ENCODE measurements around the gene HSFX3.
"Not testable (repeated sequence)": the region's sequence is repeated elsewhere in the genome, so short reads cannot be mapped to it uniquely, and the experiment has no call there.

The HSFX3 gene

GRCh38 chrX:149549701-149550100 lies at the start of gene HSFX3:
Gene HSFX3, minus strand, starts transcription at chrX:149549924. Its CDS starts 72 bp downstream, at chrX:149549852.
- not testable (repeated sequence) for FAIRE-seq; DNase-seq (ENCODE audit: low spot score)

GRCh38 chrX:149598603-149599002 lies 48.9 kb upstream of the HSFX3 start:
- DNase-seq (ENCODE audit: low spot score); FAIRE-seq: not testable (repeated sequence)

- DNase-seq (ENCODE audit: low spot score); FAIRE-seq: not testable (repeated sequence)
Observed at GRCh38 chrX:149595943-149596342, 46.2 kb upstream of the HSFX3 start.

GRCh38 chrX:149595214-149595613 lies 45.5 kb upstream of the HSFX3 start, which contains the start of gene HSFX2:
Gene HSFX2, minus strand, starts transcription at chrX:149595314. Its CDS starts 614 bp downstream, at chrX:149594700.
- DNase-seq (ENCODE audit: low spot score); FAIRE-seq: not testable (repeated sequence)

- not testable (repeated sequence) for FAIRE-seq; DNase-seq (ENCODE audit: low spot score)
Observed at GRCh38 chrX:149590993-149591392, 41.3 kb upstream of the HSFX3 start.

GRCh38 chrX:149587359-149587758 lies 37.6 kb upstream of the HSFX3 start, which contains the start of gene MAGEA9B:
Gene MAGEA9B, minus strand, starts transcription at chrX:149587459. Its CDS starts 4,280 bp downstream, at chrX:149583179.
- not testable (repeated sequence) for FAIRE-seq; DNase-seq (ENCODE audit: low spot score)

GRCh38 chrX:149585631-149586030 lies 35.9 kb upstream of the HSFX3 start:
- FAIRE-seq; DNase-seq (ENCODE audit: low spot score): not testable (repeated sequence)

GRCh38 chrX:149573456-149573855 lies 23.7 kb upstream of the HSFX3 start:
- DNase-seq (ENCODE audit: low spot score); FAIRE-seq: not testable (repeated sequence)

- FAIRE-seq (no peak), DNase-seq (ENCODE audit: low spot score) (no peak)
Observed at GRCh38 chrX:149572743-149573142, 23.0 kb upstream of the HSFX3 start.

GRCh38 chrX:149571770-149572169 lies 22.0 kb upstream of the HSFX3 start:
- DNase-seq (ENCODE audit: low spot score) (no peak), FAIRE-seq (no peak)

- DNase-seq (ENCODE audit: low spot score), result no peak
- no peak for FAIRE-seq
Observed at GRCh38 chrX:149570668-149571067, 20.9 kb upstream of the HSFX3 start.

- DNase-seq (ENCODE audit: low spot score), result no peak
- FAIRE-seq, result no peak
Observed at GRCh38 chrX:149569770-149570169, 20.0 kb upstream of the HSFX3 start.

- FAIRE-seq, result no peak
Observed at GRCh38 chrX:149568701-149569296, 19.1 kb upstream of the HSFX3 start.

GRCh38 chrX:149567621-149568417 lies 18.1 kb upstream of the HSFX3 start:
- DNase-seq (ENCODE audit: low spot score), result no peak
- no peak for FAIRE-seq

More at GRCh38 chrX:149568701-149569296, 19.1 kb upstream of the HSFX3 start:
- DNase-seq (ENCODE audit: low spot score), result no peak

GRCh38 chrX:149563359-149563758 lies 13.6 kb upstream of the HSFX3 start:
- DNase-seq (ENCODE audit: low spot score) (no peak), FAIRE-seq (no peak)

GRCh38 chrX:149555251-149555650 lies 5.5 kb upstream of the HSFX3 start:
- DNase-seq (ENCODE audit: low spot score); FAIRE-seq: not testable (repeated sequence)

GRCh38 chrX:149551939-149552248 lies 2.2 kb upstream of the HSFX3 start:
- DNase-seq (ENCODE audit: low spot score); FAIRE-seq: not testable (repeated sequence)

- FAIRE-seq; DNase-seq (ENCODE audit: low spot score): not testable (repeated sequence)
Observed at GRCh38 chrX:149551245-149551938, 1.7 kb upstream of the HSFX3 start.

GRCh38 chrX:149550454-149550853 lies 730 bp upstream of the HSFX3 start:
- not testable (repeated sequence) for DNase-seq (ENCODE audit: low spot score); FAIRE-seq

- FAIRE-seq; DNase-seq (ENCODE audit: low spot score): not testable (repeated sequence)
Observed at GRCh38 chrX:149547782-149548181, 1.9 kb downstream of the HSFX3 start.

GRCh38 chrX:149546962-149547361 lies 2.8 kb downstream of the HSFX3 start:
- not testable (repeated sequence) for DNase-seq (ENCODE audit: low spot score); FAIRE-seq

All from RCC 7860 (cell line).